HepG2 (cell line): ENCODE data around the gene SIX4. TPM values are rescaled to one million over a fixed set of nuclear protein-coding genes. Genes with fewer than 3 reads are reported as not detected.

ENCODE experiments used
- ARID4A ChIP-seq: sonication (generic); formaldehyde crosslinking; IDR thresholded peaks from 2 replicates; pipeline ENCODE4 v1.5.0; 2020; ENCODE audit warnings: mild to moderate bottlenecking, missing genetic modification reagents, borderline replicate concordance
- ASH2L ChIP-seq: fragments of 300-600, 200-600 bp; sonication (generic); IDR thresholded peaks from 2 replicates; pipeline ENCODE4 v1.7.0; 2017; ENCODE audit warnings: low read depth, mild to moderate bottlenecking, moderate library complexity, mixed read lengths, low read length; ENCODE audit not compliant: insufficient read length
- EP300 ChIP-seq, 3 experiments: sonication (generic) in 1 of 3; formaldehyde crosslinking in 1 of 3; IDR thresholded peaks; 2 replicates each; pipeline versions ENCODE4 v1.5.1 to v1.6.1; 2011 to 2020; ENCODE audit warnings: low read depth in 2 of 3, low read length in 2 of 3, borderline replicate concordance in 1 of 3, improper control_type of control experiment in 1 of 3, mild to moderate bottlenecking in 1 of 3, missing genetic modification reagents in 1 of 3, moderate library complexity in 1 of 3
- GFI1 ChIP-seq: sonication (generic); formaldehyde crosslinking; IDR thresholded peaks from 2 replicates; pipeline ENCODE4 v1.5.0; 2020; ENCODE audit warnings: missing genetic modification reagents, mild to moderate bottlenecking, borderline replicate concordance
- NPAS2 ChIP-seq: sonication (generic); formaldehyde crosslinking; IDR thresholded peaks from 2 replicates; pipeline ENCODE4 v1.8.0; 2022; ENCODE audit warnings: mild to moderate bottlenecking, missing genetic modification reagents, borderline replicate concordance
- RXRB ChIP-seq: IDR thresholded peaks from 2 replicates; pipeline ENCODE4 v1.6.1; 2016; ENCODE audit warnings: borderline replicate concordance, missing genetic modification reagents, missing compliant biosample characterization
- STAG1 ChIP-seq: sonication (generic); formaldehyde crosslinking; IDR thresholded peaks from 2 replicates; pipeline ENCODE4 v1.4.0; 2020; ENCODE audit warnings: missing genetic modification reagents
- ZMAT3 ChIP-seq: sonication (generic); formaldehyde crosslinking; conservative IDR thresholded peaks from 2 replicates; pipeline ENCODE4 v1.7.0; 2021; ENCODE audit warnings: missing genetic modification reagents
- ZNF24 ChIP-seq: fragments of 450-650 bp; IDR thresholded peaks from 2 replicates; pipeline ENCODE4 v1.6.1; 2017; ENCODE audit warnings: antibody characterized with exemption, mild to moderate bottlenecking
- ZNF737 ChIP-seq: sonication (generic); formaldehyde crosslinking; IDR thresholded peaks from 2 replicates; pipeline ENCODE4 v1.5.0; 2020; ENCODE audit warnings: missing genetic modification reagents, mild to moderate bottlenecking, borderline replicate concordance
- polyA plus RNA-seq, 8 experiments: library from polyadenylated mRNA; depleted of rRNA in 3 of 8; stranded (reverse) in 7 of 8; unstranded in 1 of 8; fragments of >200 nt; fragmentation: Illumina TruSeq in 4 of 8; extraction: Trizol in 4 of 8; gene quantifications; 2 replicates each; pipeline versions ENCODE4 v1.2.1 to v1.2.3, GENCODE V29; 2011 to 2016; ENCODE audit warnings: low read depth in 4 of 8, missing spikeins in 1 of 8, mixed read lengths in 1 of 8; ENCODE audit not compliant: insufficient read depth in 1 of 8
- total RNA-seq, 5 experiments: library from RNA; depleted of rRNA; stranded (reverse); fragments of >200 nt; fragmentation: Illumina TruSeq; extraction: Trizol; gene quantifications; 2 replicates each; pipeline ENCODE4 v1.2.3, GENCODE V29; 2016; ENCODE audit warnings: low read depth in 1 of 5
- TF ChIP-seq, protein P1 (sequence below): sonication (generic); formaldehyde crosslinking; IDR thresholded peaks from 2 replicates; pipeline ENCODE4 v1.4.0; 2020; ENCODE audit warnings: missing genetic modification reagents
- TF ChIP-seq, protein P2 (sequence below): sonication (generic); formaldehyde crosslinking; IDR thresholded peaks from 2 replicates; pipeline ENCODE4 v1.4.0; 2020; ENCODE audit warnings: mild to moderate bottlenecking, missing genetic modification reagents, borderline replicate concordance

The SIX4 gene
- total and polyA plus RNA-seq, 2 of the 13 experiments (the other 11 are each of a cell fraction or from before 2014, with no cell fraction given): 5.0 to 6.0 TPM

DNA sequence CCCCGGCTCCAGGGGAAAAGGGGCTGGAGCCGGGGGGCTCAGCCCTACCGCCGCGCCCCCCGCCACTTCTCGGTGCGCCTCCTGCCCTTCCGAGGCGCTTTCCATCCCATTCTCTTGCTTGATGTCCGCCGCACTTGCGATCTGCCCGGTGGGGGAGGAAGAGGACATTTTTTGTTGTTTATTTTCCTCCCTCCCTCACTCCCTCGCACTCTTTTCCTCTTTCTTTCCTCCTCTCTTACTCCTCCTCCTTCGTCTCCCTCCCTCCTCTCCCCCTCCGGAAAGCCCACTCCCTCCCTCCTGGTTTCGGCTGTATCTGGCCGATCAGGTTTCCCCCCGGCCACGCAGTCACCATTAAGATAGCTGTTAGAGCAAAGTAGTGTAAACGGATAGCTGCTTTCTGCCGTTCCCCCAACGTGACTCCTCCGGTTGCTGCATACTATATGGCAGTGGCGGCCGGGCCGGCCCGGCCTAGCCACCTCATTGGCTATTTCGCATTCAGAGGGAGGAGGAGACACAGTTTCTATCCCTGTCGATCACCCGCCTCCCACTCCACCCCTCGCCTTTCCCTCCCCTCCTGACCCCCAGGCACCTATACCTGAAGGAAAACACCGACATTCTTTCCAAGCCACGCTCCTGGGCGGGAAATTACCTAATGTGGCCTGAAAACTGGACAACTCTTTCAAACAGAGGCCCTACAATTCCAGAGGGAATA is at the start of gene SIX4 (continued):
- TF ChIP-seq, protein P1, sequence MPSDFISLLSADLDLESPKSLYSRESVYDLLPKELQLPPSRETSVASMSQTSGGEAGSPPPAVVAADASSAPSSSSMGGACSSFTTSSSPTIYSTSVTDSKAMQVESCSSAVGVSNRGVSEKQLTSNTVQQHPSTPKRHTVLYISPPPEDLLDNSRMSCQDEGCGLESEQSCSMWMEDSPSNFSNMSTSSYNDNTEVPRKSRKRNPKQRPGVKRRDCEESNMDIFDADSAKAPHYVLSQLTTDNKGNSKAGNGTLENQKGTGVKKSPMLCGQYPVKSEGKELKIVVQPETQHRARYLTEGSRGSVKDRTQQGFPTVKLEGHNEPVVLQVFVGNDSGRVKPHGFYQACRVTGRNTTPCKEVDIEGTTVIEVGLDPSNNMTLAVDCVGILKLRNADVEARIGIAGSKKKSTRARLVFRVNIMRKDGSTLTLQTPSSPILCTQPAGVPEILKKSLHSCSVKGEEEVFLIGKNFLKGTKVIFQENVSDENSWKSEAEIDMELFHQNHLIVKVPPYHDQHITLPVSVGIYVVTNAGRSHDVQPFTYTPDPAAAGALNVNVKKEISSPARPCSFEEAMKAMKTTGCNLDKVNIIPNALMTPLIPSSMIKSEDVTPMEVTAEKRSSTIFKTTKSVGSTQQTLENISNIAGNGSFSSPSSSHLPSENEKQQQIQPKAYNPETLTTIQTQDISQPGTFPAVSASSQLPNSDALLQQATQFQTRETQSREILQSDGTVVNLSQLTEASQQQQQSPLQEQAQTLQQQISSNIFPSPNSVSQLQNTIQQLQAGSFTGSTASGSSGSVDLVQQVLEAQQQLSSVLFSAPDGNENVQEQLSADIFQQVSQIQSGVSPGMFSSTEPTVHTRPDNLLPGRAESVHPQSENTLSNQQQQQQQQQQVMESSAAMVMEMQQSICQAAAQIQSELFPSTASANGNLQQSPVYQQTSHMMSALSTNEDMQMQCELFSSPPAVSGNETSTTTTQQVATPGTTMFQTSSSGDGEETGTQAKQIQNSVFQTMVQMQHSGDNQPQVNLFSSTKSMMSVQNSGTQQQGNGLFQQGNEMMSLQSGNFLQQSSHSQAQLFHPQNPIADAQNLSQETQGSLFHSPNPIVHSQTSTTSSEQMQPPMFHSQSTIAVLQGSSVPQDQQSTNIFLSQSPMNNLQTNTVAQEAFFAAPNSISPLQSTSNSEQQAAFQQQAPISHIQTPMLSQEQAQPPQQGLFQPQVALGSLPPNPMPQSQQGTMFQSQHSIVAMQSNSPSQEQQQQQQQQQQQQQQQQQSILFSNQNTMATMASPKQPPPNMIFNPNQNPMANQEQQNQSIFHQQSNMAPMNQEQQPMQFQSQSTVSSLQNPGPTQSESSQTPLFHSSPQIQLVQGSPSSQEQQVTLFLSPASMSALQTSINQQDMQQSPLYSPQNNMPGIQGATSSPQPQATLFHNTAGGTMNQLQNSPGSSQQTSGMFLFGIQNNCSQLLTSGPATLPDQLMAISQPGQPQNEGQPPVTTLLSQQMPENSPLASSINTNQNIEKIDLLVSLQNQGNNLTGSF (CRISPR knock-in tag): no peak
- TF ChIP-seq RXRB (0 out of 2 replicates have a peak, but pooled peaks have one; percentile 39), ARID4A (CRISPR knock-in tag) (peak; percentile 65), EP300 (IDR thresholded peaks at IDR 0.05; ENCODE audit: low read depth in 2 of 2, low read length in 2 of 2) (0 out of 4 replicates have a peak, but pooled peaks of 1 of the 2 experiments have one; percentile 12), EP300 (CRISPR knock-in tag; IDR thresholded peaks at IDR 0.05; ENCODE audit: borderline replicate concordance) (no peak), NPAS2 (CRISPR knock-in tag) (no peak), STAG1 (CRISPR knock-in tag) (no peak), ZMAT3 (CRISPR knock-in tag) (no peak), GFI1 (CRISPR knock-in tag) (no peak), ASH2L (peak; percentile 62), ZNF24 (no peak), ZNF737 (CRISPR knock-in tag) (no peak)
- TF ChIP-seq, protein P2, sequence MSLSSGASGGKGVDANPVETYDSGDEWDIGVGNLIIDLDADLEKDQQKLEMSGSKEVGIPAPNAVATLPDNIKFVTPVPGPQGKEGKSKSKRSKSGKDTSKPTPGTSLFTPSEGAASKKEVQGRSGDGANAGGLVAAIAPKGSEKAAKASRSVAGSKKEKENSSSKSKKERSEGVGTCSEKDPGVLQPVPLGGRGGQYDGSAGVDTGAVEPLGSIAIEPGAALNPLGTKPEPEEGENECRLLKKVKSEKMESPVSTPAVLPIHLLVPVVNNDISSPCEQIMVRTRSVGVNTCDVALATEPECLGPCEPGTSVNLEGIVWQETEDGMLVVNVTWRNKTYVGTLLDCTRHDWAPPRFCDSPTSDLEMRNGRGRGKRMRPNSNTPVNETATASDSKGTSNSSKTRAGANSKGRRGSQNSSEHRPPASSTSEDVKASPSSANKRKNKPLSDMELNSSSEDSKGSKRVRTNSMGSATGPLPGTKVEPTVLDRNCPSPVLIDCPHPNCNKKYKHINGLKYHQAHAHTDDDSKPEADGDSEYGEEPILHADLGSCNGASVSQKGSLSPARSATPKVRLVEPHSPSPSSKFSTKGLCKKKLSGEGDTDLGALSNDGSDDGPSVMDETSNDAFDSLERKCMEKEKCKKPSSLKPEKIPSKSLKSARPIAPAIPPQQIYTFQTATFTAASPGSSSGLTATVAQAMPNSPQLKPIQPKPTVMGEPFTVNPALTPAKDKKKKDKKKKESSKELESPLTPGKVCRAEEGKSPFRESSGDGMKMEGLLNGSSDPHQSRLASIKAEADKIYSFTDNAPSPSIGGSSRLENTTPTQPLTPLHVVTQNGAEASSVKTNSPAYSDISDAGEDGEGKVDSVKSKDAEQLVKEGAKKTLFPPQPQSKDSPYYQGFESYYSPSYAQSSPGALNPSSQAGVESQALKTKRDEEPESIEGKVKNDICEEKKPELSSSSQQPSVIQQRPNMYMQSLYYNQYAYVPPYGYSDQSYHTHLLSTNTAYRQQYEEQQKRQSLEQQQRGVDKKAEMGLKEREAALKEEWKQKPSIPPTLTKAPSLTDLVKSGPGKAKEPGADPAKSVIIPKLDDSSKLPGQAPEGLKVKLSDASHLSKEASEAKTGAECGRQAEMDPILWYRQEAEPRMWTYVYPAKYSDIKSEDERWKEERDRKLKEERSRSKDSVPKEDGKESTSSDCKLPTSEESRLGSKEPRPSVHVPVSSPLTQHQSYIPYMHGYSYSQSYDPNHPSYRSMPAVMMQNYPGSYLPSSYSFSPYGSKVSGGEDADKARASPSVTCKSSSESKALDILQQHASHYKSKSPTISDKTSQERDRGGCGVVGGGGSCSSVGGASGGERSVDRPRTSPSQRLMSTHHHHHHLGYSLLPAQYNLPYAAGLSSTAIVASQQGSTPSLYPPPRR: no peak
